H7 (cell line): ENCODE measurements around the gene SLC13A4. TPM values are rescaled to one million over a fixed set of nuclear protein-coding genes. Genes with fewer than 3 reads are reported as not detected.
A peak's percentile ranks its signal among the peaks of the same experiment; 100 is the strongest.
"Not testable (repeated sequence)": the region's sequence is repeated elsewhere in the genome, so short reads cannot be mapped to it uniquely, and the experiment has no call there.

Experiments used
- DNase-seq: peaks from one replicate; pipeline ENCODE4 v3.0.0; 2012
- H3K27me3 ChIP-seq: 2 replicates; pipeline ENCODE4 v1.6.0; 2011; ENCODE audit warnings: mild to moderate bottlenecking, low read length; ENCODE audit not compliant: control insufficient read depth, insufficient read depth
- H3K36me3 ChIP-seq: replicated peaks from 2 replicates; pipeline ENCODE4 v1.5.1; 2011; ENCODE audit warnings: low read length; ENCODE audit not compliant: control insufficient read depth, insufficient read depth
- H3K4me3 ChIP-seq: 2 replicates; pipeline ENCODE4 v1.5.1; 2011; ENCODE audit warnings: low read depth, mild to moderate bottlenecking, control low read depth, low read length, moderate library complexity; ENCODE audit not compliant: insufficient read depth
- total RNA-seq: library from RNA; depleted of rRNA; stranded (reverse); fragments of >200 nt; shearing (Covaris generic); gene quantifications from 2 replicates; pipeline ENCODE4 v1.2.3, GENCODE V29; 2014

The SLC13A4 gene
- total RNA-seq, 1 experiment from 2014 or later: 2.3 TPM

DNA sequence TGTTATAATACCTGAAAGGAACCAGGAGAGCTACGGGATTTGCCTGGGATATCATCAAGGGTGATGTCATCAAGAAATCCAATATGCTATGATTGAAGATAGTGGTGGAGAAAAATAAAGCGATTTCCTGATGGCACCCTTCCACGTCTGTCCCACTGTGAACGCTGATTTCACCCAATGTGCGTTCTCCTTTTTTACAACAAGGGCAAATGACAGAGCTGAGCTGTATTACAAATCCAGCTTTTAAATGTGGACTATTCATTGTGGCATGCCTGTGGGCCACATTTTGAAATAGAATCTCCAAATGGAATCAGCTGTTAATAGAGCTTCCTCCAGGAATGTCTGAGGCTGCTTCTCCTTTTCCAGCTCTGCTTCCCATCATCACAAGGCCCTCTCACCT lies 23.3 kb downstream of the SLC13A4 start:
- DNase-seq: no peak
- Histone ChIP-seq H3K27me3 (no peaks in the 10 kb centered on the region), H3K36me3 (no peaks in the 10 kb centered on the region), H3K4me3 (no peak overlapping the region)

DNA sequence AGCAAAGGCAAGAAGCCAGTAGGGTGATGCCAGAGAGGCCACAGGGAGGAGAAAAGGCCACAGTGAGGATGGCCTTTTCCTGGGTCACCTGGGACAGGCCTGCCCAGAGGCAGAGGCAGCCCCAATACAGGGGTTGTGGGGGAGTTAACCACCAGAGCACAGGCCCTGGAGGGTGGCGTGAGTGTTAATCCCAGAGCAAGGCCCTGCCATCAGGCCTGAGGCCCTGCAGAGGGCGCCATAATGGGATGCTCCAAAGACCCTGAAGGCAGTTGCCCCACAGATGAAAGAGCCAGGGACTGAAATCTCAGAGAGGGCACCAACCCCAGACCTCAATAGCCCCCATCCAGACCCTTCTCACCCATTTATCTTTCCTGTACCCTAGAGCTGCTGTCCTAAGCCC lies 23.9 kb downstream of the SLC13A4 start:
- peak; percentile 88 for DNase-seq
- no peaks in the 10 kb centered on the region for H3K27me3 ChIP-seq
- H3K4me3 ChIP-seq: no peak overlapping the region
- no peaks in the 10 kb centered on the region for H3K36me3 ChIP-seq

DNA sequence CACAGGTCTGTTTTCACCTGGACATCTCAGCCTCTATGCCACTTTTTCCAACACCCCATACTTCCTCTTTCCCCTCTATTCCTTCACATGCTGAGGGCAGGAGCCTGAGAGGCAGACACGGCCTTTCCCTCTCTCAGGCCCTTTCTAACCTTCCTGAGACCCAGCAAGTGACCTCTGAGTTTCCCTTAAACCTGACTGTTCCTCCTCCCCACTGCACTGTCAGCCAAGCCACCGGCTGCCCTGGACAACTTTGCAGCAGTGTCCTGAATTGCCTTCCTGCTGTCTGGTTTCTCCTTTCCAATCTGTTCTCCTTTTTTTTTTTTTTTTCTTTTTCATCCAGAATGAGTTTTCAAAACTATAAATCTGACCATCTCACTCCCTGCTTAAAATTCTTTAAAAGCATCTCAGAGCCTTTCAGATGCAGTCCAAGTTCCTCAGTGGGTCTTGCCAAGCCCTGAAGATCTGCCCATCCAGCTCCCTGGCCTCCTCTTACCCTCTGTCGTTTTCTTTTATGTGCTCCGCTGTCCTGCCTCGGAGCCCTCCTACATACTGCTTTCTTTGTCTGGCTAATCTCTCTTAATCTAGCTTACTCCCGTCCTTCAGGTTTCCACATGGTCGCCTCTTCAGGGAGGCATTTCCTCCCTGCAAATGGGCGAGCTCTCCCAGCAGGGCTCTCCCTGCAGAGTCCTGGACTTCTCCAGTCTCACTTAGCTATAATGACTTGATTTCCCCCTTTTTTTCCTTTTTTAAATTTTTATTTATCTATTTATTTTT lies 30.5 kb downstream of the SLC13A4 start:
- Histone ChIP-seq H3K36me3 (no peaks in the 10 kb centered on the region), H3K27me3 (no peaks in the 10 kb centered on the region), H3K4me3 (no peak overlapping the region)
- peak; percentile 41 for DNase-seq

DNA sequence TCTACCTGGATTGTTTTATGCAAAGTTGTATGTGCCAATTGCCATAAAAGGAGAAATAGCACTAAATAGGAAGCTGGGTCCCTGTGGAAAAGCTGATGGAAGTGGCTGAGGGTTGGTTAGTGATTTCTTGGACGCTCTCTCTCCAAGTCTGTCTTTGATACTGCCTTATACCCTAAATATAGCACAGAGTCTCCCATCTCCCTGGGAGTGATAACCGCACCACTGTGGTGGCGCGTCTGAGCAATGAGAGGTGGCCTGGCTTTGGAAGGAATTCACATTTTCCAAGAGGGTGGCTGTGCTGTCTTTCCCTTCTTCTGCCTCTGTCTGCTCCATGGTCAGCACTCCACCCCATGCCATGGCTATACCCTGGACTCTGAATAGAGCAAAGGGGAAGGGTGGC lies 34.4 kb downstream of the SLC13A4 start:
- Histone ChIP-seq H3K36me3 (no peaks in the 10 kb centered on the region; the same call in 1 of the 2 replicates), H3K4me3 (no peak overlapping the region), H3K27me3 (no peaks in the 10 kb centered on the region)
- DNase-seq: no peak

DNA sequence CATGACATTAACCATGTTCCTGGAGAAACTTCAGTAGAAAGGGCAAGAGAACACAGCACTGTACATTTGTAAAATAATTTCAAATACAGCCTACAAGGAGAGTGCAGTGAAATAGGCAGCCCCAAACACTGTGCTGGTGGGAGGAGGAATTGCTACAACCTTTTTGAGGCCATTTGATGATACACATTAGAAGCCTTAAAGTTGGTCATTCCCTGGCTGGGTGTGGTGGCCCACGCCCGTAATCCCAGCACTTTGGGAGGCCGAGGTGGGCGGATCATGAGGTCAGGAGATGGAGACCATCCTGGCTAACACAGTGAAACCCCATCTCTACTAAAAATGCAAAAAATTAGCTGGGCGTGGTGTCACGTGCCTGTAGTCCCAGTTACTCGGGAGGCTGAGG lies 35.4 kb downstream of the SLC13A4 start:
- not testable (repeated sequence) for DNase-seq

DNA sequence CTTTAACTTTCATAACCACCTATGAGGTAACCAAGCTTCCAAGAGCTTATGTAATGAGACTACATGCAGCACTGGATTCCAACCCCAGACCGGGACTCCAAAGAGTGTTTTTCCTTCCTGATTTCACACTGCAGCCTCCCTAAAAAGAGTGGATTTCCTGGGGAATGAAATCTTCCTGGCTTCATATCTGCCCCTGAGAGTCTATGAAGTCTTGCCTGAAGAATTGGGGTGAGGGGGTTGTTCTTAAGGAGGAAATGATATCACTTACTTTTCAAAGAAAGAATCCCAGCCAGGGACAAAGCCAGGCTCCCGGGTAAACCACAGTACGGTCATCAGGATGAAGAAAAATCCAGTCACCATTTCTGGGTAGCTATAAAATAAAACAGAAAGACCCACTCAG lies 35.9 kb downstream of the SLC13A4 start:
- Histone ChIP-seq H3K36me3 (no peaks in the 10 kb centered on the region; the same call in 1 of the 2 replicates), H3K27me3 (no peaks in the 10 kb centered on the region), H3K4me3 (no peak overlapping the region)
- no peak for DNase-seq

More for the DNA sequence above, 35.4 kb downstream of the SLC13A4 start:
- not testable (repeated sequence) for H3K36me3 ChIP-seq, H3K4me3 ChIP-seq, H3K27me3 ChIP-seq

DNA sequence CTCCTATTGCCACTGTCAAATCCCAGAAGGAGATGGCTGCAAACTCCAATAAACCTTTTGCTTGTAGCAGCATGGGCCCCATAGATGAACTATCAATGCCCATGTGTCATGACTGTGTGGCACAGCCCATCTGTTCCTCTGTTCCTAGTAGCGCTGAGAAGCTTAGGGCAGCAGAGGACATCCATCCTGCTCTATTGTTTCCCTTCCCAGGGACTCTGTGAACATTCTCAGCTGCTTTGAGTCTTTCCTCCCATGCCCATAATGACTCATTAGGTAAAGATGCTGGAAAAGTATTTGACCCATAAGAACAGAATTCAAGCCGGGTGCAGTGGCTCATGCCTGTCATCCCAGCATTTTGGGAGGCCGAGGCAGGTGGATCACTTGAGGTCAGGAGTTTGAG lies 37.4 kb downstream of the SLC13A4 start:
- no peak for DNase-seq
- no peaks in the 10 kb centered on the region; the same call in none of the 2 replicates for H3K36me3 ChIP-seq
- no peak overlapping the region for H3K4me3 ChIP-seq
- no peaks in the 10 kb centered on the region for H3K27me3 ChIP-seq

DNA sequence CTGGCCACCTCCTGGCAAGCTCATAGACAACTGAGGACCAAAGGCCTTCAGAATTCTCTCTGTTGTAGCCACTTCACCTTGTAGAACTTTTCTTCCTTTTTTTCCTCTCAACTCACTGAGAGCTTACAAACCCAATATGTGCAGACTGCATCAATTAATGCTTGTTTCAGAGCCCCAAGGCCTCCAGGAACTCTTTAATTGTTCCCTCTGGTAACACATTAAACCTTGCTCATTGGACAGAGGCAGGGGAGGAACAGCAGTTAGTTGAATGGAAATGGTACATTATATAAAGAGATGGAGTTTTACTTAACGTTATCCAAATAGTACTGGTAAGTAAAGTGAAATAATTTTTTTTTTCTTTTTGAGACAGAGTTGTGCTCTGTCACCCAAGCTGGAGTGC lies 40.5 kb downstream of the SLC13A4 start:
- H3K36me3 ChIP-seq: no peaks in the 10 kb centered on the region; the same call in none of the 2 replicates
- no peaks in the 10 kb centered on the region for H3K27me3 ChIP-seq
- DNase-seq: no peak
- no peak overlapping the region for H3K4me3 ChIP-seq

DNA sequence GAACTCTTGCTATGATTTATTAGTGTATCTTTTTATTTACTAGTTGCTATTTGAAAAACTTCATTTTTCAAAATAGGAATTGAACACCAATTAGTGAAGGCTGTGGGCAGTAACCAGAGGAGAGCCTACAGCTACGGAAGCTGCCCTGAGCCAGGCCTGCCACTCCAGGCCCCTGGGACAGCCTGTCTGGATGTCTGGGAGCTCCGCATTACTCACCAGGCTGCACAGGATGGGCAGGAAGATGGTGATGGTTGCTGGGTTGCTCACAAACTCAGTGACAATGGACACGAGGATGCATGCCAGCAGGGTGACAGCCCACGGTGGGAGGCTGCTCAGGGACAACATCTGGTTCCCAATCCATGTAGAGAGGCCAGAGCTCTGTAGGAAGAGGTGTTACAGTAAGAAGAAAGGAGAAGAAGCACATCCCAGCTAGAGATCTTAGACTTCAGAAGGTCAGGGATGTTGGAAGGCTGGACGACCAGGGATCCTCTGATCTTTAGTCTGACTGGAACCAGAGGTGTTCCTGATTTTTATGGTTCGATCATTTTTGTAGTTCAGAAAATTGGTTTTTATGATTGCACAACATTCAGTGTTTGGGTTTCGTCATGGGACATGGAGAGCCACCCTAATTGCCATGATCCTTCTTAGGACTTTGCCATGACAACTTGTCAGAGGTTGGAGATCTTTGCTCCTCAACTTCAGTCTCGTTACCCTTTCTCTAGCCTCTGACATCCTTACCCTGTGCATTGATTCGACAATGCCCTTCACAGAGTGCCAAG lies 42.5 kb downstream of the SLC13A4 start:
- no peak overlapping the region for H3K4me3 ChIP-seq
- H3K27me3 ChIP-seq: no peaks in the 10 kb centered on the region
- DNase-seq: no peak
- no peaks in the 10 kb centered on the region; the same call in none of the 2 replicates for H3K36me3 ChIP-seq

DNA sequence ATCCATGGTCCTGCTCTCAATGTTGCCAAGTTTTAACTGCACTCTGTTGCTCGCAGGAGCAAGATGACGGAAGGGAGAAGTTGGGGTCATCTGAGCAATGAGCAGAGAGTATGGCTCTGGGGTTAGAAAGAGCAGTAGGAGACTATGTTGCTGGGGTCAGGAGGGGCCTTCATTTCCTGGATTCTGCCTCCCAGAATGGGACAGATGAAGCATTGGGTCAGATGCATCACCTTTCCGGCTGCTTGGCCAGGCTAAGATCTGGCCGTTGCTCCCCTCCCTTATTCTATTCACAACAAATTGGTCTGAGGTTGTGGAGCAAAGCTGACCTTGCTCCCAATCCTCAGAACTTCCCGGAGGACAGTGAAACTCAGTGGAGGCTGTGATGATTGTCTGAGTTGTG lies 43.3 kb downstream of the SLC13A4 start:
- H3K27me3 ChIP-seq: no peaks in the 10 kb centered on the region
- DNase-seq: no peak
- no peak overlapping the region for H3K4me3 ChIP-seq
- no peaks in the 10 kb centered on the region; the same call in none of the 2 replicates for H3K36me3 ChIP-seq

DNA sequence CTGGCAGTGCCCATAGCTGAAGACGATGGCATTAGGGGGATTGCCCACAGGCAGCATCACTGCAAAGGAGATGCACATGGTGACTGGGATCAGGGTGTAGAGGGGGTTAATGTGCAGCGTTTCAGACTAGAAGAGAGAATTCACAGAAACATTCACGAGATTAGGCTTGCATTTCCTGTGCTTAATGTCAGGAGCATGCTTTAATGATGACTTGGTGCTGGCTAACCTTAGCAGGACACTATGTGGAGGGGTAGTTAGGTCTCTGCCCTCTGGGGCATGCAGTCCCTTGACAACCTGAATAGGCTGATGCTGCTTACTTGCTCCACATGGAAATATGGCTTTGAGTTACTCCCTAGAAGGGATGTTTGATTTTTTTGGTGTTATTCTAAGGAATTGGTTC lies 43.9 kb downstream of the SLC13A4 start:
- H3K27me3 ChIP-seq: no peaks in the 10 kb centered on the region
- no peak for DNase-seq
- no peak overlapping the region for H3K4me3 ChIP-seq
- H3K36me3 ChIP-seq: no peaks in the 10 kb centered on the region; the same call in none of the 2 replicates

DNA sequence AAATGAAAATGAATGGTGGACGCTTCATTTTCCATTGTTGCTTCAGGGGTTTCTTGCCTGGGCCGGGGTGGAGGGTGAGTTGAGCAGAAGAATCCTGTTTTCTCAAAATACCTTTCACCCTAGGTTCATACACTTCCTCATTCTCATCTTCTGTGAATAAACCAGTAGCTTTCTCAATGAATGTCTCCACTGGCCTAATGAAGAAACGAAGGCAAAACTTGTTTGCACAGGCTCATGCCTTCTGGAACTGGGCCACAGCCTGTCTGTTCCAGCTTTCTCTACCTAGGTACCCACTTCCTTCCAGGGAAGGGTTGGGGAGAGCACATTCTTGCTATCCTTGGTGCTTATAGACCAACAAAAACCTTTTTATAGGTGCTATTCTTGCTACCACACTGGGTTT lies 44.4 kb downstream of the SLC13A4 start:
- DNase-seq: no peak
- Histone ChIP-seq H3K27me3 (no peaks in the 10 kb centered on the region), H3K4me3 (no peak overlapping the region), H3K36me3 (no peaks in the 10 kb centered on the region; the same call in none of the 2 replicates)

DNA sequence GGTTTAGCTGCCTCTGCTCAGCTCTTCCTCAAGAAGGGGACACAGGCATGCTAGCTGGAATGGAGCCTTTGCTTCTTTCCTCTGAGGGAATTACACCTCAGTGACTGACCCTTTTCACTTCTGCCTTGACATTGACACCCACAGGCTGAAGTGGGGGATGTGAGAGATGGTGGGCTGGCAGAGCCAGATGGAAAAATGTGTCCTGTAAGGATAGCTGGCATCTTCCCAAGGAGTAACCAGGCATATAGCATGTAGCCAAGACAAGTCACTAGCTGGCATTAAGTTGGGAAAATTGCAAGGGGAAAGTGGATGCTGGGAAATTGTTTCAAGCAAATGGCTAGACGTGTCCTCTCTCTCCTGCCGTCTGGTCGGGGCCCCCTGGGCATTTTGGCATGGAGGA lies 45.8 kb downstream of the SLC13A4 start:
- Histone ChIP-seq H3K36me3 (no peaks in the 10 kb centered on the region; the same call in none of the 2 replicates), H3K4me3 (no peak overlapping the region), H3K27me3 (no peaks in the 10 kb centered on the region)
- no peak for DNase-seq

DNA sequence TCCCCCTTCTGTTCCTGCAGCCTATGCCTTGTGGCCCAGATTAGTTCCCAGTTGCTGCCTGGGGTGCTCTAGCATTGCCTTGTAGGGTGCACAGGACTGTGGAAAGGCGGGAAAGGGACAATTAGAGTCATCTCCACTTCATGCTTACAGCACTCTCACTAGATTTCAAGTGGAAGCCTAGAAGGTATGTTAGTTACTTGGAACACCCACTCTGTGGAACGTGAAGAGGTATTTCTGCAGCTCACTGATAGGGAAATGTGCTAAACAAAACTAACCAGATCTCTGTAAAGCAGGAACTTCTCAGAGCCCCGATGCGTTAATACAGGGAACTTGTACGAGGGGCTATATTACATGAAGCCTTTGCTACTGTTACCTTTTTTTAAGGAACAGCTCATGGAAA lies 46.2 kb downstream of the SLC13A4 start:
- no peak overlapping the region for H3K4me3 ChIP-seq
- no peak for DNase-seq
- H3K27me3 ChIP-seq: no peaks in the 10 kb centered on the region
- H3K36me3 ChIP-seq: no peaks in the 10 kb centered on the region; the same call in none of the 2 replicates
